Measurements from ENCODE around the gene ZBTB20. TPM values are rescaled to one million over a fixed set of nuclear protein-coding genes. Genes with fewer than 3 reads are reported as not detected.
A peak's percentile ranks its signal among the peaks of the same experiment; 100 is the strongest.

ZBTB20 gene
- polyA plus RNA-seq, 1 donor: 1.1 TPM

DNA sequence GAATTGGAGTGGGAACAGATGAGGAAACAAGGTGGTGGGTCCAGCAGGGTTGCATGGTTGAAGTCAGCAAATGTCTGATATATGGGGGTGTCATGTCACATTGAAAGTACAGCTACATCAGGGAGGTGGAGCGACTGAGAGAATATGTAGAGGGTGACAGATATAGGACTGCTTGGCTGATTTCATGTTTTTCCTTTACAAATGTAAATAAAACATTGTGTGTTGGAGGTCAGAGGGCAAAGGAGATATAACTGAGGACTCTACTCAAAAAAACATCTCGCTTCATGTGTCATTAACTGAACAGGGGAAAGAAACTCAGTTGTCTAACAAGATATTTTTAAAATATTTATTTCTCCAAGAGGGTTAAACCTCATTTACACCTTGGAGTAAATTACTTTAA is 675.6 kb downstream of the ZBTB20 start:
- no peak for DNase-seq
- Histone ChIP-seq H3K9me3 (ENCODE audit: control insufficient read depth, low read depth, low read length) (no peaks in the 10 kb centered on the region), H3K4me1 (ENCODE audit: control insufficient read depth, insufficient read depth, low read length) (peaks cover 9% of the 10 kb centered on the region), H3K4me3 (ENCODE audit: low read length) (no peak overlapping the region), H3K27me3 (ENCODE audit: control insufficient read depth, insufficient read depth, low read length) (no peaks in the 10 kb centered on the region), H3K36me3 (ENCODE audit: control insufficient read depth, insufficient read depth, low read length) (no peaks in the 10 kb centered on the region), H3K27ac (ENCODE audit: low read length) (no peak overlapping the region)
- WGBS (ENCODE audit: insufficient coverage, low lambda C conversion rate): 90% methylated on average over 2 of the region's 2 CpGs

DNA sequence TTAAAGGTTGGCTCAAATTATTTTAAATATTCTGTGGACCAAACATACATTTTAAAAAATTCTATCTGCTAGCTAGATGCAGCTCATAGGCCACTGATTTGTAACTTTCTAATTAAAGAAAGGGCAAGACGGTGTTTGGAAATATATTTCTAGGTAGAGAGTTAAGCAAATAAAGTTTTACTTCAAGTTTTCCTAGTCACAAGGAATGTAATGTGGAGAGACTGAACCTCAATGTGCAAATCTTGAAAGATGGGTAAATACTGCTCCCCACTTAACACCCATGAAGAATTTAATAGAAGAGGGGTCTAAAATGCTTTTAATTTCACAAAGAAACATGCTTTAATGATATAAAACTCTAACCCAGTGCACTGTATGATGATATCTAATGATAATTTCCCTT is 678.0 kb downstream of the ZBTB20 start:
- Histone ChIP-seq H3K9me3 (ENCODE audit: control insufficient read depth, low read depth, low read length) (no peaks in the 10 kb centered on the region), H3K4me1 (ENCODE audit: control insufficient read depth, insufficient read depth, low read length) (peaks cover 7% of the 10 kb centered on the region), H3K27me3 (ENCODE audit: control insufficient read depth, insufficient read depth, low read length) (no peaks in the 10 kb centered on the region), H3K27ac (ENCODE audit: low read length) (no peak overlapping the region), H3K36me3 (ENCODE audit: control insufficient read depth, insufficient read depth, low read length) (no peaks in the 10 kb centered on the region), H3K4me3 (ENCODE audit: low read length) (no peak overlapping the region)
- 100% methylated on average over 1 of the region's 1 CpG for WGBS (ENCODE audit: insufficient coverage, low lambda C conversion rate)
- no peak for DNase-seq

DNA sequence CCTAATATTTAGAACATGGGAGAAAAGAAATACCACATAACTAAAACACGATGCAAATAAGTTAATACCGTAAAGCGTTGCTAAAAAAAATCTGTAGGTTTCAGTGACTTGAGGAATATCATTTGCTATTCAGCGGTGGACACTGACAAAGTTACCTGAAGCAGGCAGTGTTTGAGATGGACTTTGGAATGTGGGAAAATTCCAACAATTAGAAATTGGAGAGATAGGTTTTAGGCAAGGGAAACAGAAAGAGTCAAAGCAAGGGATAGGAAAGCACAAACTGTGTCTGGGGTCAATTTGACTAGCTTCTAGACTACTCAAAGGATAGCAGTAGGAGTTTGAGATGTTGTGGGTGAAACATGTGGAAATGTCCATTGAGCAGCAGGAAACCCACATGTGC is 680.3 kb downstream of the ZBTB20 start:
- Histone ChIP-seq H3K9me3 (ENCODE audit: control insufficient read depth, low read depth, low read length) (no peaks in the 10 kb centered on the region), H3K4me3 (ENCODE audit: low read length) (no peak overlapping the region), H3K27me3 (ENCODE audit: control insufficient read depth, insufficient read depth, low read length) (no peaks in the 10 kb centered on the region), H3K36me3 (ENCODE audit: control insufficient read depth, insufficient read depth, low read length) (no peaks in the 10 kb centered on the region), H3K27ac (ENCODE audit: low read length) (no peak overlapping the region), H3K4me1 (ENCODE audit: control insufficient read depth, insufficient read depth, low read length) (peaks cover 7% of the 10 kb centered on the region)
- WGBS (ENCODE audit: insufficient coverage, low lambda C conversion rate): 100% methylated on average over 3 of the region's 4 CpGs
- DNase-seq: no peak

DNA sequence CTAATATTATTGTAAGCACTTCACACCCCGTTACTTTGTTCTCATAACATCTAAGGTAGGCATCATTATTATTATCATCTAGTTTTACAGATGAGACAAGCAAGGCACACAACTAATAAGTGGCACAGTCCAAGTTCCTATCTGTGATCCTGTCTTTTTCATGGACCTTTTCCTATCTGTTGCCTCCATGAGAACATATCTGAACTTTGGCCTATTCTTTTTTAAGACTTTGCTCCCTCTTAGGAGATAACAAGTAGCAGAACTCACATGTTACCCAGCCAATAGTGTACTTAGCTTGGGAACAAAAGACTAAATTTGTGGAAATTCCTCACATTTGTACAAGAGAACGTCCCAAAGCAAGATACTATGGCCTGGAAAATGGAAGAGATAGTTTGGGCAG is 680.8 kb downstream of the ZBTB20 start:
- no CpG with 5 or more reads among the region's 2 CpGs for WGBS (ENCODE audit: insufficient coverage, low lambda C conversion rate)
- H3K36me3 ChIP-seq (ENCODE audit: control insufficient read depth, insufficient read depth, low read length): no peaks in the 10 kb centered on the region
- no peaks in the 10 kb centered on the region for H3K27me3 ChIP-seq (ENCODE audit: control insufficient read depth, insufficient read depth, low read length)
- DNase-seq: peak; percentile 37 to 68
- H3K9me3 ChIP-seq (ENCODE audit: control insufficient read depth, low read depth, low read length): no peaks in the 10 kb centered on the region
- no peak overlapping the region for H3K4me3 ChIP-seq (ENCODE audit: low read length)
- H3K4me1 ChIP-seq (ENCODE audit: control insufficient read depth, insufficient read depth, low read length): peaks cover 7% of the 10 kb centered on the region
- H3K27ac ChIP-seq (ENCODE audit: low read length): no peak overlapping the region

DNA sequence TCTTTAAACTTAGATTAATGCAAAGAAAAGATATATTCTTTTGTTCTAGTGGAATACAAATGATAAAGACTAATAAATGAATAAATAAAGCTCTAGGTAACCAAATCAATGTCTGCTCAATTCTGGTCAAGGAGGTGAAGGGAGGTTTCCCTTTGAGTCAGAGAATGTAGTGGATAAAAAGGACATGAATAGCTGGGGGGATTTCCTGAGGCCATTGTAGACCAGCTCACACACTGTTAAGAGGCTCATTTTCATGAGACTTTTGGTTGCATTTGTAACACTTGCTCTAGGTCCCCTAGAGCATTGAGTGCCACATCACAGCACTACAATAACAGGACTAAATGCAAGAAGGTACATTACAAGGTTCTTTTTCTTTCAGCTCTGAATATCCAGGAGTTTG is 682.5 kb downstream of the ZBTB20 start:
- Histone ChIP-seq H3K4me3 (ENCODE audit: low read length) (no peak overlapping the region), H3K9me3 (ENCODE audit: control insufficient read depth, low read depth, low read length) (no peaks in the 10 kb centered on the region), H3K4me1 (ENCODE audit: control insufficient read depth, insufficient read depth, low read length) (peaks cover 7% of the 10 kb centered on the region), H3K27me3 (ENCODE audit: control insufficient read depth, insufficient read depth, low read length) (no peaks in the 10 kb centered on the region), H3K27ac (ENCODE audit: low read length) (no peak overlapping the region), H3K36me3 (ENCODE audit: control insufficient read depth, insufficient read depth, low read length) (no peaks in the 10 kb centered on the region)
- no peak for DNase-seq

DNA sequence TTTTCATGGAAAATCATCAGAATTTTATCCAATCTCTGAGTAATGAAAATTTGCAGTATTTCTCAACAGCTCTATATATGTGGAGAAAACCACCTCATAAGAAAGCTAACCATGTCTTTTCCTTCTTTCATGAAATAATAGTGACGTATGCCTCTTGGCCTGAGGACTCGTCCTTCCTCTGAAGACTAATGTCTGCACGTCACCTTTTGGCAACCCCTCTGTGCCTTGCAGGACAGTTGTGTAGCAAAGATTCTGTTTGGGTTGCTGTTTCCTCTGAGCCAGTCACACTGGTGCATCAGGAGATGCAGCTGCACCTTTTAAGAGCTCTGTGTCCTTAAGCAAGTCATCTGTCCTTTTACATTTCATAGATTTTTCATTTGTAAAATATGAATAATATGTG is 684.3 kb downstream of the ZBTB20 start:
- peaks cover 7% of the 10 kb centered on the region for H3K4me1 ChIP-seq (ENCODE audit: control insufficient read depth, insufficient read depth, low read length)
- no peak overlapping the region for H3K27ac ChIP-seq (ENCODE audit: low read length)
- H3K36me3 ChIP-seq (ENCODE audit: control insufficient read depth, insufficient read depth, low read length): no peaks in the 10 kb centered on the region
- no peaks in the 10 kb centered on the region for H3K27me3 ChIP-seq (ENCODE audit: control insufficient read depth, insufficient read depth, low read length)
- WGBS (ENCODE audit: insufficient coverage, low lambda C conversion rate): no CpG with 5 or more reads among the region's 3 CpGs
- no peaks in the 10 kb centered on the region for H3K9me3 ChIP-seq (ENCODE audit: control insufficient read depth, low read depth, low read length)
- no peak overlapping the region for H3K4me3 ChIP-seq (ENCODE audit: low read length)
- DNase-seq: no peak

DNA sequence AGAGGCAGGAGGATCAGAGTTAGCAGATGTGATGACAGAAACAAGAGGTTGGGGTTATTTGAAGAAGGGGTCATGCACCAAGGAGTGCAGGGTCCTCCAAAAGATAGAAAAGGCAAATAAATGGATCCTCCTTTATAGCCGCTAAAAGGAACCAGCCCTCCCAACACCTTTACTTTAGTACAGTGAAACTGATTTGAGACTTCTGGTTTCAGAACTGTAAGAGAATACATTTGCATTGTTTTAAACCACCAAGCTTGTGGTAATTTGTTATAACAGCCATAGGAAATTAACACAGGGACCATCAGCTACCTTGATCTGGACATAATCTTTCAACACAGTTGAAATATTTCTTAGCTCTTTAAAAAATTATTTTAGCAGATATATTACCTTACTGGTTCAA is 686.6 kb downstream of the ZBTB20 start:
- no peak for DNase-seq
- H3K27me3 ChIP-seq (ENCODE audit: control insufficient read depth, insufficient read depth, low read length): no peaks in the 10 kb centered on the region
- H3K36me3 ChIP-seq (ENCODE audit: control insufficient read depth, insufficient read depth, low read length): no peaks in the 10 kb centered on the region
- no peaks in the 10 kb centered on the region for H3K4me1 ChIP-seq (ENCODE audit: control insufficient read depth, insufficient read depth, low read length)
- H3K4me3 ChIP-seq (ENCODE audit: low read length): no peak overlapping the region
- H3K9me3 ChIP-seq (ENCODE audit: control insufficient read depth, low read depth, low read length): no peaks in the 10 kb centered on the region
- 100% methylated on average over 1 of the region's 1 CpG for WGBS (ENCODE audit: insufficient coverage, low lambda C conversion rate)
- H3K27ac ChIP-seq (ENCODE audit: low read length): no peak overlapping the region

DNA sequence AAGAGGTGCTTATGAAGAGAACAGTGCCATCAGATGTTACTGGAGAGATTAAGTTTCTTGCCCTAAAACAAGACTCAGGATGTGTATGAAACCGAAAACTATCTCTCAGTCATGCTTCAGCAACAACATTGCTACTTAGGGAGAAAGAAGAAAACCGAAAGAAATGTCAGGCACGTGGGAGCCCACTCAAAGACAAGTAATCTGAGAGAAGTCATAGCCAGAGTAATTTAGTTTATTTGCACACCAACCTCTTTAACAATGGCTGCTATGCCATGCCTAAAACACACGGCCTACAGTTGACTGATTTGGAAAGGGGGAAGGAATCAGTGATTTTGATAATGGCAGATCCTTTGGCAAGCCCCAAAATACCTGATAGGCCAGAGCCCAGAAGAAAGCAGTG is 690.3 kb downstream of the ZBTB20 start:
- no CpG with 5 or more reads among the region's 4 CpGs for WGBS (ENCODE audit: insufficient coverage, low lambda C conversion rate)
- Histone ChIP-seq H3K27me3 (ENCODE audit: control insufficient read depth, insufficient read depth, low read length) (no peaks in the 10 kb centered on the region), H3K36me3 (ENCODE audit: control insufficient read depth, insufficient read depth, low read length) (no peaks in the 10 kb centered on the region), H3K9me3 (ENCODE audit: control insufficient read depth, low read depth, low read length) (peaks cover 2% of the 10 kb centered on the region), H3K4me1 (ENCODE audit: control insufficient read depth, insufficient read depth, low read length) (peaks cover 2% of the 10 kb centered on the region), H3K4me3 (ENCODE audit: low read length) (no peak overlapping the region), H3K27ac (ENCODE audit: low read length) (no peak overlapping the region)
- DNase-seq: no peak

DNA sequence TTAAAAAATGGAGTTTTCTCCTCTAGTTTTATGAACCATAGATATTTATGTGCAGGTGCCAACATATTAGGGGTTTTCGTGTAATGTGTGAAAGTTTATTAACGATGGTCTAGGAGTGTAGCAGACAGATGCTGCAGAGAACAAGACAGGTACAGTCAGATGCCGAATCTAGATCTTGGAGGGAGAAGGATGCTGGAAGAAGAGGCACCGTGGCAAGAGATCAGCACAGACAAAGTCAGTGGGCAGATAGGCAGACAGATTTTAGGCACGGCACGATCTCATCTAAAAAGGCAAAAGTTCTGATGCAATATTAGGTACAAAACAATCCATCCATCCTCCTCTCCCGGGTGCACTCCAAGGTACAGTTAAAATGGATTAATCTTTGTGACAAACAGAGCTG is 691.7 kb downstream of the ZBTB20 start:
- DNase-seq: no peak
- WGBS (ENCODE audit: insufficient coverage, low lambda C conversion rate): 80% methylated on average over 1 of the region's 7 CpGs

DNA sequence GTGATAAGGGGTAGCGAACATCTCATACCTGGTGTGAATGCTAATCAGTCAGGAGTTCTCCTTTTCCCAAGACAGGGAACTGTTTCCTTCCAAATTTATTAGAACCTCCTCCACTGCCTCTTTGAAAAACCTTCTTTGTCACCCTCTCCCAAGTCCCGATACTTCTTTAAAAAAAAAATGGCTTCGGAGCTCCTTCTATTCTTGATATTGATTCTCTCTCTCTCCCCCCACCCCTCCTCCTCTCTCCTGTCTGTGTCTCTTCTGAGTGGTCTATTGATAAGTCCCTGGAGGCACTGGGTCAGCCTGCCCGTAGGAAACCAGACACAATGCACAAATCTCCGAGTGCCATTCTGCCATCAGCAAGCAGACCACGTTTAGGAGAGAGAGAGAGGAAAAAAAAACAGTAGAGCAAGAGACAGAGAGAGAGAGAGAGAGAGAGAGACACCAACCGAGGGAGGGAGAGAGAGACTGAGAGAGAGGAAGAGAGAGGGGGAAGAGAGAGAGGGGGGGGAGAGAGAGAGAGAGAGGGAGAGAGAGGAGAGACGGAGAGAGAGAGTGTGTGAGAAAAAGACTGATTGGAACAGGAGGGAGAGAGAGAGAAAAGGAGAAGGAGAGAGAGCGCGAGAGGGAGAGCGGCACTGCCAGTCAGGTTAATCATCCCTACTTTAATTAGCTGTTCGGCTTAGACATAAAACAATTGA is 692.4 kb downstream of the ZBTB20 start:
- whole genome bisulfite sequencing (ENCODE audit: insufficient coverage, low lambda C conversion rate): 8% methylated on average over 2 of the region's 12 CpGs
- Histone ChIP-seq H3K27me3 (ENCODE audit: control insufficient read depth, insufficient read depth, low read length) (no peaks in the 10 kb centered on the region), H3K27ac (ENCODE audit: low read length) (no peak overlapping the region), H3K4me3 (ENCODE audit: low read length) (peak overlapping the region; percentile 39), H3K9me3 (ENCODE audit: control insufficient read depth, low read depth, low read length) (peaks cover 2% of the 10 kb centered on the region), H3K36me3 (ENCODE audit: control insufficient read depth, insufficient read depth, low read length) (no peaks in the 10 kb centered on the region), H3K4me1 (ENCODE audit: control insufficient read depth, insufficient read depth, low read length) (peaks cover 2% of the 10 kb centered on the region)
- DNase-seq: peak in 1 of 2 donors; percentile 47

More for the DNA sequence above, 691.7 kb downstream of the ZBTB20 start:
- H3K9me3 ChIP-seq (ENCODE audit: control insufficient read depth, low read depth, low read length): peaks cover 2% of the 10 kb centered on the region
- H3K27me3 ChIP-seq (ENCODE audit: control insufficient read depth, insufficient read depth, low read length): no peaks in the 10 kb centered on the region
- H3K36me3 ChIP-seq (ENCODE audit: control insufficient read depth, insufficient read depth, low read length): no peaks in the 10 kb centered on the region
- no peak overlapping the region for H3K27ac ChIP-seq (ENCODE audit: low read length)
- H3K4me1 ChIP-seq (ENCODE audit: control insufficient read depth, insufficient read depth, low read length): peaks cover 2% of the 10 kb centered on the region
- no peak overlapping the region for H3K4me3 ChIP-seq (ENCODE audit: low read length)

DNA sequence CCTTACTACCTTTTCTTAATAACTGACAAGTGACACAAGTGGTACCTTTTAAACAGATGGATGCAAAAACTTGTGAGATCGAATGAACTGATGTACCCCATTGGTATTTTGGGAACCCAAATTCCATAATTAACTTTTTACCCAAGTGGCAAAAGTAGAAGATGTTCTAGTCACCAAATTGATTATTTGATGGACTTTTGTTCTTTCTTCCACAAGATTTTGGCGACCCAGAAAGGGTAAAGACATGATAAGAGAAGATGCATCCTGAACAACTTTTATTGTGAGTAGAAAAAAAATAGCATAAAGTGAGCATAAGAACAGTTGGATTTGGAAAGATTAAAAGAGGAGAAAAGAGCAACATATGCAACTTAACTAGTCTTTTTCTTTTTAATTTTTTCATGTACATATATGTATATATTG is 693.7 kb downstream of the ZBTB20 start:
- DNase-seq: no peak
- Histone ChIP-seq H3K27me3 (ENCODE audit: control insufficient read depth, insufficient read depth, low read length) (no peaks in the 10 kb centered on the region), H3K4me1 (ENCODE audit: control insufficient read depth, insufficient read depth, low read length) (peaks cover 2% of the 10 kb centered on the region), H3K36me3 (ENCODE audit: control insufficient read depth, insufficient read depth, low read length) (no peaks in the 10 kb centered on the region), H3K4me3 (ENCODE audit: low read length) (no peak overlapping the region), H3K9me3 (ENCODE audit: control insufficient read depth, low read depth, low read length) (peaks cover 2% of the 10 kb centered on the region), H3K27ac (ENCODE audit: low read length) (no peak overlapping the region)
- WGBS (ENCODE audit: insufficient coverage, low lambda C conversion rate): 76% methylated on average over 2 of the region's 2 CpGs
